Smooth muscle cell (in vitro differentiated cells): Measurements from ENCODE around the gene SHQ1. TPM values are rescaled to one million over a fixed set of nuclear protein-coding genes. Genes with fewer than 3 reads are reported as not detected.

Experiments used
- DNase-seq: peaks from one replicate; lab custom pipeline; 2025; ENCODE audit not compliant: unreplicated experiment; lab: John Stamatoyannopoulos, UW
- H2AFZ ChIP-seq: fragments of 200-600 bp; sonication (generic); 2 replicates; pipeline ENCODE4 v1.6.0; 2016; ENCODE audit warnings: antibody characterized with exemption, low read depth, mild to moderate bottlenecking
- H3F3A ChIP-seq: fragments of 200-600 bp; sonication (generic); 2 replicates; pipeline ENCODE4 v1.6.0; 2017; ENCODE audit warnings: antibody characterized with exemption, low read depth
- H3K27ac ChIP-seq: fragments of 200-600 bp; sonication (generic); 2 replicates; pipeline ENCODE4 v1.5.1; 2016; ENCODE audit warnings: low read depth, mild to moderate bottlenecking
- H3K27me3 ChIP-seq: fragments of 200-600 bp; sonication (generic); 2 replicates; pipeline ENCODE4 v1.6.1; 2016; ENCODE audit warnings: low read depth, mild to moderate bottlenecking
- H3K36me3 ChIP-seq: fragments of 200-600 bp; sonication (generic); 2 replicates; pipeline ENCODE4 v1.5.1; 2016; ENCODE audit warnings: low read depth
- H3K4me1 ChIP-seq: fragments of 200-600 bp; sonication (generic); 2 replicates; pipeline ENCODE4 v1.5.1; 2016; ENCODE audit warnings: low read depth
- H3K4me2 ChIP-seq: fragments of 200-600 bp; sonication (generic); 2 replicates; pipeline ENCODE4 v1.6.0; 2016; ENCODE audit warnings: mild to moderate bottlenecking
- H3K4me3 ChIP-seq: fragments of 200-600 bp; sonication (generic); 2 replicates; pipeline ENCODE4 v1.5.1; 2016; ENCODE audit warnings: mild to moderate bottlenecking
- H3K79me2 ChIP-seq: fragments of 200-600 bp; sonication (generic); 2 replicates; pipeline ENCODE4 v1.6.0; 2016; ENCODE audit warnings: low read depth, mild to moderate bottlenecking
- H3K9ac ChIP-seq: fragments of 200-600 bp; sonication (generic); 2 replicates; pipeline ENCODE4 v1.6.0; 2016; ENCODE audit warnings: low read depth
- H3K9me3 ChIP-seq: fragments of 200-600 bp; sonication (generic); replicated peaks from 2 replicates; pipeline ENCODE4 v1.5.1; 2016; ENCODE audit warnings: low read depth
- H4K20me1 ChIP-seq: fragments of 200-600 bp; sonication (generic); 2 replicates; pipeline ENCODE4 v1.6.0; 2016; ENCODE audit warnings: low read depth
- WGBS: methylation state at CpG from one replicate; pipeline ENCODE4 v1.1.7; 2016; ENCODE audit warnings: low lambda C conversion rate; 5-methylcytosine and 5-hydroxymethylcytosine counted together
- polyA plus RNA-seq: library from polyadenylated mRNA; unstranded; fragments of >200 nt; fragmentation: Nextera tagmentation; extraction: Ambion mirVana; gene quantifications from 2 replicates; pipeline ENCODE4 v1.2.1, GENCODE V29; 2016
- total RNA-seq: library from RNA; depleted of rRNA; stranded (reverse); fragments of >200 nt; gene quantifications from 2 replicates; pipeline ENCODE4 v1.2.3, GENCODE V29; 2014
- TF ChIP-seq, protein P1 (sequence below): fragments of 200-600 bp; sonication (generic); IDR thresholded peaks from 2 replicates; pipeline ENCODE4 v1.5.1; 2017; ENCODE audit warnings: borderline replicate concordance, mild to moderate bottlenecking, antibody characterized with exemption; ENCODE audit not compliant: insufficient read depth, poor library complexity, severe bottlenecking

SHQ1 gene
- total and polyA plus RNA-seq, 2 experiments from 2014 or later, result 13.1 to 14.8 TPM

DNA sequence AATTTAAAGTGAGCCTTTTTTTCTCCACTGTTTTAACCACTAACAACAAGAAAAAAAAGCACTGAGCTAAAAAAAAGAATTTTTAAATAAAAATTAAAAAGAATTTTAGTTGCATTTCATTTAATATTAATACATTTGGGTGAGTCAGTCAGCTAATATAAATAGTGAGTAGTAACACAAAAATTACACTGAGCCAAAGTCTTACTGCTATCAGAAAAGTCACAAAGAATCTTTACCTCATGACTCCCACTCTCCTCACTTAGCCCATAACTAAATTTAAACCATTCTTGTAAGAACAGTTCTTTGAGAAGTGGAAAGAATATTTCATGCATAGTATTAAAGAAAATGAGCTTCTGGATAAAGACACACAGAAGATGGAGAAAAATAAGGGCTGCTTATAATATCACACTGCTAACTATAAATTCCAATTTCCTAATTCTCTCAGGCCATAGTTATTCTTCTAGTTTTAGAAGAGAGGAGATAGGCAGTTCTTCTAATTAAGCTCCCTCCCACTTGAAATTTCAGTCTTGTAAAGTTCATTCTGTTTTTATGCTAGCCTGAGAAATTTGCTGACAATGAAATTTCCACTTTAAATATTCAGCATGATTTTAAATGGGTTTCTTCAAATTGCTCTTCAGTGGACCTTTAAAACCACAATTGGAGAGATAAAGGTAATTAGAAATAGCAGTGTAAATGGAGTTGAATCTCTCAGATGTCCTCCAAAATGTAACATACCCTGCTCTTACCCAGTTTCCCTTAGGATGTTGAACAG lies 17.6 kb downstream of the SHQ1 start:
- no peaks in the 10 kb centered on the region for H3F3A ChIP-seq
- H3K27me3 ChIP-seq, result no peaks in the 10 kb centered on the region
- peak overlapping the region; percentile 38 for H3K27ac ChIP-seq
- no peaks in the 10 kb centered on the region for H3K36me3 ChIP-seq
- no peak overlapping the region for H3K4me3 ChIP-seq
- no peak for DNase-seq
- no peaks in the 10 kb centered on the region for H3K4me1 ChIP-seq
- peaks cover 2% of the 10 kb centered on the region for H4K20me1 ChIP-seq
- no peaks in the 10 kb centered on the region for H3K9me3 ChIP-seq
- peak overlapping the region; percentile 37 for H3K4me2 ChIP-seq
- TF ChIP-seq, protein P1, sequence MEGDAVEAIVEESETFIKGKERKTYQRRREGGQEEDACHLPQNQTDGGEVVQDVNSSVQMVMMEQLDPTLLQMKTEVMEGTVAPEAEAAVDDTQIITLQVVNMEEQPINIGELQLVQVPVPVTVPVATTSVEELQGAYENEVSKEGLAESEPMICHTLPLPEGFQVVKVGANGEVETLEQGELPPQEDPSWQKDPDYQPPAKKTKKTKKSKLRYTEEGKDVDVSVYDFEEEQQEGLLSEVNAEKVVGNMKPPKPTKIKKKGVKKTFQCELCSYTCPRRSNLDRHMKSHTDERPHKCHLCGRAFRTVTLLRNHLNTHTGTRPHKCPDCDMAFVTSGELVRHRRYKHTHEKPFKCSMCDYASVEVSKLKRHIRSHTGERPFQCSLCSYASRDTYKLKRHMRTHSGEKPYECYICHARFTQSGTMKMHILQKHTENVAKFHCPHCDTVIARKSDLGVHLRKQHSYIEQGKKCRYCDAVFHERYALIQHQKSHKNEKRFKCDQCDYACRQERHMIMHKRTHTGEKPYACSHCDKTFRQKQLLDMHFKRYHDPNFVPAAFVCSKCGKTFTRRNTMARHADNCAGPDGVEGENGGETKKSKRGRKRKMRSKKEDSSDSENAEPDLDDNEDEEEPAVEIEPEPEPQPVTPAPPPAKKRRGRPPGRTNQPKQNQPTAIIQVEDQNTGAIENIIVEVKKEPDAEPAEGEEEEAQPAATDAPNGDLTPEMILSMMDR, result no peak
- no peak overlapping the region for H2AFZ ChIP-seq
- no peaks in the 10 kb centered on the region for H3K79me2 ChIP-seq
- H3K9ac ChIP-seq, result no peak overlapping the region

DNA sequence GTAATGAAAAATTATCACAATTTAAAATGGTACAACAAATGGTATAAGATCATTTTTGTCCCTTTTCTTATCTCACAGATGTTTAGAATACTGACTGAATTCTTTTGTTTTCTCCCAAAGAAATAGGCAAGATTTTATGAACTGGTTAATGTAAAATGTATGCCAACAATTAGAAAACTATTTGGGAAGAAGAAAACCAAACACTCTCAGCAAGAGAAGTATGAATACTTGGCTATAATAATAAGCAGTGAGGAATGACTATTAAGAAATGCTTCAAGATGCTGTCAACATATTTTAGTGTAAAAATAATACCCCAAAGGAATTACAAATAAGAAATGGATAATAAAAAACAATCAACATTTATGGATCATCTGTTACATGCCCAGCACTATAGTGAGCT lies 18.5 kb downstream of the SHQ1 start:
- Histone ChIP-seq H4K20me1 (peaks cover 5% of the 10 kb centered on the region), H3K36me3 (no peaks in the 10 kb centered on the region), H3K4me2 (no peak overlapping the region), H3K9me3 (no peaks in the 10 kb centered on the region), H3K27ac (no peak overlapping the region), H3F3A (no peaks in the 10 kb centered on the region), H3K27me3 (no peaks in the 10 kb centered on the region), H2AFZ (no peak overlapping the region), H3K4me1 (no peaks in the 10 kb centered on the region), H3K4me3 (no peak overlapping the region), H3K9ac (no peak overlapping the region), H3K79me2 (no peaks in the 10 kb centered on the region)
- TF ChIP-seq, protein P1, result no peak
- DNase-seq, result no peak

DNA sequence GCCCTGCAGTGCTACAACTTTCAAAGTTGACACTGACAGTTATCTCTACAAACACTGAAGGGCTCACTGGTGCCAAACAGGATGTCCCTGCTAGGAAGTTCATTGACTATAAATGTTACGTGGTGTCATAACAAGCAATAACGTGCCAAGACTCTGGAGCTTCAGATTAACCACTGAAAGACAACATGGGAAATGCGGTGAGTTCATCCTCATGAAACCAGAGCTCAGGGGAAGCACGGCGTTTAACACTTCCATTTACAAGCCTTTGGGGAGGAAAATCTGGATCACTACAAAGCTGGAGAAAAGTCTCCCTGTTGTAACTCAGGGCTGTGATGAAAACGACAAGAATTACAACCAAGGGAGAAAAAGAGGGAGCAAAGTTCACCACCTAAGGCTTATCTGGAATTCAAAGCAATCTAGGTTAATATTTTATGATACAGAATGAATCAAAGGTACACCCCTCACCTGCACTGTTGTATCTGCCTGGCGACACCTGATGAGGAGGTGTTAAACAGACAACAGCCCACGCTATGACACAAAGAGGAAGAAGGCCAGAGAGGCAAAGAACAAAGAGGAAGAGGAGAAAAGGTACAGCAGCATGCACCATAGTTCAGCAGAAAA lies 27.0 kb downstream of the SHQ1 start:
- no peak overlapping the region for H2AFZ ChIP-seq
- no peaks in the 10 kb centered on the region for H3K27me3 ChIP-seq
- peak overlapping the region; percentile 41 for H3K4me2 ChIP-seq
- H3K4me3 ChIP-seq, result no peak overlapping the region
- no peaks in the 10 kb centered on the region for H3F3A ChIP-seq
- peak overlapping the region; percentile 63 for H3K27ac ChIP-seq
- 38% methylated on average over 8 of the region's 8 CpGs for WGBS
- DNase-seq, result no peak
- H3K9me3 ChIP-seq, result no peaks in the 10 kb centered on the region
- peaks cover 10% of the 10 kb centered on the region for H4K20me1 ChIP-seq
- H3K4me1 ChIP-seq, result no peaks in the 10 kb centered on the region
- H3K79me2 ChIP-seq, result no peaks in the 10 kb centered on the region
- TF ChIP-seq, protein P1, result no peak
- no peaks in the 10 kb centered on the region for H3K36me3 ChIP-seq
- H3K9ac ChIP-seq, result peak overlapping the region; percentile 24

DNA sequence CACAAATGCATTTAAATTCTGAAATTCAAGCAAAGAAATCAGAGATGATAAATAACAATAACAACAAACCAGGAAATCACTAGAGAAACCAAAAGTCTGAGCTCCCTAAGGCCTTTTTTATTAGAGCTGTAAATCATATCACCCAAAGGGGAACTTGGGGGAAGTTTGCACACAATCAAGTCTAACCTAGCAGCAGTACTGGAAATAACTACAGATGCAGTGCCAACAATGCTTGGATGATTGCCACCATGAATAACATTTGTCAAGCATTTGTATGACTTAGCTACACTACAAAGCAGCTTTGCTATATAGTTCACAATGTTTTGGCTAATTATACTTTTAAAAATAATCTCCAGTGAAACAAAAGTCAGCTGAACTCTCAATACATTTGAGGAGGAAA lies 27.8 kb downstream of the SHQ1 start:
- Histone ChIP-seq H3K9me3 (no peaks in the 10 kb centered on the region), H3K4me1 (no peaks in the 10 kb centered on the region), H3F3A (no peaks in the 10 kb centered on the region), H2AFZ (no peak overlapping the region), H4K20me1 (peaks cover 6% of the 10 kb centered on the region), H3K4me2 (no peak overlapping the region), H3K36me3 (no peaks in the 10 kb centered on the region), H3K9ac (no peak overlapping the region), H3K4me3 (no peak overlapping the region), H3K79me2 (no peaks in the 10 kb centered on the region), H3K27me3 (no peaks in the 10 kb centered on the region), H3K27ac (no peak overlapping the region)
- TF ChIP-seq, protein P1, result no peak
- DNase-seq, result no peak
